NCI-H2029 treated with DMSO at 0.1 percent for 48 hours (cell line): ENCODE measurements around the gene CAMKMT.

Experiments
- DNase-seq: peaks from one replicate; lab custom pipeline; 2025; lab: John Stamatoyannopoulos, UW

The CAMKMT gene

DNA sequence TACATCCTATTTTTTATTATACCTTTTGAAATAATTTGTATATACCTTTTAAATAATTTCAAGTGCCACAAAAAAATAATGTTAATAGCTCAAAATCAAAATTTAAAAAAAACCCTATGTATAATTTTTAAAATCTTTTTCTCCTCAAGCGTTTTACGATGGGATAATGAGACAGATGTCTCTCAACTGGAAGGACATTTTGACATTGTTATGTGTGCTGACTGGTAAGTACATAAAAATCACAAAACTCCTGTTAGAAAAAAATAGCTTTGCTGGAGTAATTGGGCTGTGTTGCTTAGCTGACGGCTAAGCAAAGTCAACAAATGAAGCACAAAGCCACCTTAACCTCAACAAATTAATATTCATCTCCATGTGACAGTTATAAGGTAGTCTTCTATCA, 381.7 kb downstream of the CAMKMT start:
- no peak for DNase-seq

- DNase-seq, result no peak
These were observed 383.5 kb downstream of the CAMKMT start for GRCh38 chr2:44744961-44745892.

DNA sequence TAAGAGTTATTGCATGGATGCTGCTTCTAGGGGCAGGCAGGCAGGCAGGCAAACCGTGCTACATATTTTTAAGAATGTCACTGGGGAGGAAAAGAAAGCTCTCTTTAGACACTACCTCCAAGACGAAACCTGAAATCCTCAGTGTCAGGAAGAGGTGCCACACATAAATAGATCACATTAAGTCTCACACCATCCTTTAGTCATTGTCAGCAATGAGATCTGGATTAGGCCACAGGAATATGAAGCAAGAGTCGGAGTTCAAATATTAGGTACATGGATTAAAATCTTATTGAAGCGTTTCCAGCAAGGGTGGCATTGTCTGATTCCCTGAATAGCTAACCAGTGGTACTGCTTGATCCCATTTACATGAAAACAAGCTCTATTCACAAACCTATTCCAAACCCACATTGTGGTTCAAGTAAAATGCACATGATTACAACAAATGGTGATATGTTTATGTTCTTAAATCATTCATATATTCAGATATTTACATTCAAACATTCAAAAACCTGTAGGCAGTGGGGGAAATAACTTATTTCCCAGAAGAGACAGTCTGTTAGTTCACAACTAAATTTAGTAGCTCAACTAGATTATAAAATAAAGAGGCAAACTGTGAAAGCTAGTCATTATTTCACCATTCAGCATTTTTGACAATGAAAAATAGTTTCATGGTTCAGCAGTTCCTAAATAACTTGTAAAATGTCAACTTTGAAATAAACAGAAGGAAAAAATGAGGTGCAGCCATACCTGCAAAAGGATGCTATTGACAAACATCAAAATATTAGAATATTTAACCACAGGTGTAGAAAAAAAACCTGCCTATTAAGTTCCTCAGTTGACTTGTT, 384.4 kb downstream of the CAMKMT start:
- no peak for DNase-seq

DNA sequence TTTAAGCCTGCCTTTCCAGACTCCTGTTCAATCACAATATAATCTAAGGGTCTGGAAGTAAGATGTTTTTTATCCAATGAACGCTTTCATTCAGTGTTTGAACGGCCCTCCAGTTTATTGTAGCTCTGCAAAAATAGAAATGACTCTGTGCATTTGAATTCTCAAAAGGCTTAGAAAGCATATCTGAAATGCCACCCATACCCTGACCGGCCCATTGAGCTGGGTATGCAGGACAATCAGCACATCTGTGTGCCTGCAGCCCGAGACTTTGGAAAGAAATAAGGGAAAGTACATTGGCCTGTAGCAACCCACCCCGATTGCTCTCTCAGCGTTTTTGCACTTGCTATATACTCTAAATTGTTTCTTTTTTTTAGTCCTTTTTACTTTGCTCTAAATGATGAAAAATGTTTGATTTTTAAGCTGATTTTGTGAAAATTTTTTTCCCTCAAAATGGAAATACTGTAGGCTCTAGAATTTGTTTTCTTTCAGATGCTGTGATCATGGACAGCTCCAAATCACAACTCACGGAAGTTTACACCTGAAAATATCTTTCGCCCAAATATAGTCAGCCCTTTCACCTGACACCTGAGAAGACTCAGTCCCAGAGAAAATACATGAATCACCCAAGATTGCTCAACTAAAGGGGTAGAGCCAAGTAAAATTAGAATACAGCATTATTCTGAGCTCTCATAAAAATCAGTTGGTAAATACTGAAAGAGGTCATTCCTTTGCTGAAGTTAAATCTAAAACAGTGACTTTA, 385.3 kb downstream of the CAMKMT start:
- DNase-seq, result no peak

- DNase-seq, result no peak
These were observed 386.0 kb downstream of the CAMKMT start for GRCh38 chr2:44747794-44748193.

DNA sequence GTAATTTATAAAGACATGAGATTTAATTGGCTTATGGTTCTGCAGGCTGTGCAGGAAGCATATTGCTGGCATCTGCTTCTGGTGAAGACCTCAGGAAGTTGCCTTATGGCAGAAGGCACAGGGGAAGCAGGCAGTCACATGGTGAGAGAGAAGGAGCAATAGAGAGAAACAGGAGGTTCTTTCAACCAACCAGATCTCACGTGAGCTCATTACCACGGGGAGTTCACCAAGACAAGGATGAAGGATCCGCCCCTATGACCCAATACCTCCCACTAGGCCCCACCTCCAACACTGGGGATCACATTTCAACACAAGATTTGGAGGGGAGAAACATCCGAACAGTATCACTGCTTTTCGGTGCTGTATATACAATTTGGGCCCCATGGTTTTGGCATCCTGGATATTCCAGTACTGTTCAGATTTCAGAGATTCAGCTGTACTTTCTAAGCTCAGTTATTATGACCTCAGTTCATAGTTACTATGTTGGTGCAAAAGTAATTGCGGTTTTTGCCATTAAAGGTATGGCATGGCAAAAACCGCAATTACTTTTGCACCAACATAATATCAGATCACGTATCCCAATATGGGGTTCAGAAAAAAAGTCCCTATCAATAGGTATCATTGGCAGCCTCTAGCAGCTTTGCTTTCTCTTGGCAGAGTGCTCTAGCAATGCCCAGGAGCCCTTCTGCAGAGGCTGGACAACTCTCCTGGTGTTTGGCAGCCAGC, 390.2 kb downstream of the CAMKMT start:
- no peak for DNase-seq

DNA sequence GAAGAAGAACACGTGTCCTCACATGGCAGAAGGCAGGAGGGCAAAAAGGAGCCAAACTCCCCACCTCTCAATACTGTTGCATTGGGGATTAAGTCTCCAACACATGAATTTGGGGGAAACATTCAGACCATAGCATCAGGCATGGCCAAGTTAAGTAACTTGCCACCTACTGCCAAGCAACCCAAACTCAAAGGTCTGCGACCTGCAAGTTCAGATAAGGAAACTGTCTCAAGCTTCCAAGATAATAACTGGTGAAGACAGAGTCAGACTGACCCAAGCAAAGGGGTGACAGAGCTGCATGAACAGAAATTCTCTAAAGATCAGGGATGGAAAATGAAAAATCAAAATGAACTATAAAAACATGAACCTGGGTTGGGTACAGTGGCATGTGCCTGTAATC, 391.0 kb downstream of the CAMKMT start:
- no peak for DNase-seq

GRCh38 chr2:44753552-44754285, 392.0 kb downstream of the CAMKMT start:
- DNase-seq, result peak; percentile 42

GRCh38 chr2:44758591-44758990, 396.8 kb downstream of the CAMKMT start:
- no peak for DNase-seq

DNA sequence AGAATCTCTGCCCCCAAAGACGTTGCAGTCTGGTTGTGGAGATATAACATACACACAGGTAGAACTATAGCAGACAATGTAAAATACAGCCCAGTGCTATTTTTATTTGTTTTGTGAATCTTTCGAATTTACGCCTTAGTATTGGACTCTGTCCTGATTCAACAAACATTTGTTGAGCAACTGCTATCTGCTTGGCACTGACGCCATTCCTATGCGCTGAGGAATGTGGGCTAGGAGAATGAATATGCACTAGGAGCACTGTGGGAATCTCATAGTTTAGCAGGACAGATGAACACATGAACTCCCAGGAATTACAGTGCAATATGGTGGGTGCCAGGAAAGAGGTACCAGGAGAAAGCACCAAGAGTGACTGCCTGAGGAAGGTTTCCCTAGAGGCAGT, 398.1 kb downstream of the CAMKMT start:
- DNase-seq, result no peak

DNA sequence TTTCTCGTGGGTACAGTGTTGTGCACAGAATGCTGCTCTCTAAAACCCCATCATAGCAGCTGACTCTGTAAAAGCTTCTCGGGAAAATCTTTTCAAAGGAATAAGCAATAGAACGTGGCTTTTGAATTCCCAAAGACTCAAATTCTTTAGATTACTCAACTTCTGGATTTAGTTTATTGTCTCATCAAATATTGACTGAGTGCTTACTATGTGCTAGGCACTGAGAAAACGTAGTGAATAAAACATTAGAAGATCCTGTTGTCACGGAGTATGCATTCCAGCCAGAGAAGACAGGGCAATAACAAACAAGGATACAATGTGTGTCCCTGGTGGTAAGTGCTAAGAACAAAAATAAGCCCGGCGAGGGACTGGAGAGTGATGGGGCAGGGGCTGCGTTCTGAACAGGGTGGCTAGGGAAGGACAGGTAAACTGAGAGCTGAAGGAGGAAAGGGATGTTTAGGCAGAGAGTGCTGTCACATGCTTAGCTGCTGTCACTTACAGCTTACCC, 401.6 kb downstream of the CAMKMT start:
- no peak for DNase-seq

- no peak for DNase-seq
These were observed 404.5 kb downstream of the CAMKMT start for GRCh38 chr2:44766220-44766619.

- DNase-seq, result no peak
These were observed 405.0 kb downstream of the CAMKMT start for GRCh38 chr2:44766777-44767176.

GRCh38 chr2:44767691-44768090, 405.9 kb downstream of the CAMKMT start:
- DNase-seq, result no peak

DNA sequence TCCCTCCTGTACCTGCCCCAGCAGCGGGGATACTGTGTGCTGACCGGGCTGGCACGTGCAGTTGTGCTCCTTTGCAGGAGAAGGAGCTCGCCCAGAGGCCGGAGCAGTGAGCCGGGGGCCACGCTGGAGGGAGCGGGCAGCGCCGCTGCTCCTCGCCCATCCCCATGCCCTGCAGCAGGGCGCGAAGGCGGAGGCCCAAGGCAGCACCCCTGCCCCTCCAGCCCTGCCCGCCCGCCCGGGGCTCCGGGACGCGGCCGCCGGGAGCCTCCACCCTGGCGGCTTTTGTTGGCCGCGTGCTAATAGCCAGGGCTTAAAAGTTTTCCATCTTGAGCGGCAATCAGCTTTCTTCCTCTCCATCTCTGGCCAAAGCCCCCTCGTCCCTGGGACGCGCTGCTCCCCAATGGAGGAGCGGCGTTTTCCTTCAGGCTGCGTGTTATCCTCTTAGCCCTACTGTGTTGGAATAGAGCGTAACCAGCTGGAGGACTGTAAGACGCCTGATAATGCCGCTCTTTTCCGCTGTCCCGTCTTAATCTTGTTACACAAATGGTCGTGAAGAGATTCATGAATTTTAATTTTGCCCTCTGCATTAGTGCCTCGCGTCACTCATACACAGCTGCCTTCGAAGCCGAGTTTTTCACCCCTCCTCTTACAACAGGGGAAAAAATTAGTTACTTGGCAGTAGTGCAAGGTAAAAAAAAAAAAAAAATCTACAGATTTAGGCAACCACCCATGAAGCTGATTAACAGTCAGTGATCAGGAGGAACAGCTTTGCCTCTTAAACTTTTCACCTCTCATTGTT, 406.9 kb downstream of the CAMKMT start:
- no peak for DNase-seq

- DNase-seq, result no peak
These were observed 407.7 kb downstream of the CAMKMT start for GRCh38 chr2:44769349-44770011.

- no peak for DNase-seq
These were observed 408.8 kb downstream of the CAMKMT start for GRCh38 chr2:44770221-44771195.

DNA sequence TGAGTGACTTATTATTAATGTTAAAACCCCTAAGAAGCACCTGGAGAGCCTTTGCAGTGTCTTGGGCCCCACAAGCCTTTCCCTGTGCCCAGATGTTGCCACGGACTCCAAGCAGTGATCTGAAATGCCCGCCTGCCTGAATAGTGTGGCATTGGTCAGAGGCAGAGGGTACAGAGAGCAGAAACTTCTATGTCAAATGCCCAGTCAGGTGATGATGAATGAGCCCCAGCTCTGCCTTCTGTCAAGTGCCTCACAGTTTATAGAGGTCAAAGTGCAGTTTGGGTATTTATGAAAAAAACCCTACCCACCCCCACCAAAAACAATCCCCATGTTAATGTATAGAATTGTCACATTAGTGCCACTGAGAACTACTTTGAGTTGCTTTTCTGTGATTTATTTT, 409.8 kb downstream of the CAMKMT start:
- DNase-seq, result no peak
